PC-9 (cell line): Measurements from ENCODE around the gene PCGF3. TPM values are rescaled to one million over a fixed set of nuclear protein-coding genes. Genes with fewer than 3 reads are reported as not detected.

Experiments used
- BruUV-seq: library from RNA; stranded (reverse); fragments of 400-500 nt; replicated peaks from 2 replicates; lab custom pipeline; 2021; lab: Mats Ljungman, UMichigan
- CTCF ChIA-PET: fragments of 300-600 bp; sonication (Branson Sonifier 250); formaldehyde crosslinking; loops from one replicate; lab custom pipeline; 2022; ENCODE audit warnings: antibody characterized with exemption; lab: Charles Lee
- POLR2A ChIA-PET: fragments of 300-600 bp; sonication (Branson Sonifier 250); formaldehyde crosslinking; loops from one replicate; lab custom pipeline; 2022; ENCODE audit warnings: antibody characterized with exemption; ENCODE audit not compliant: unreplicated experiment; lab: Charles Lee
- DNase-seq, 2 experiments: peaks; one replicate each; pipeline versions ENCODE4 v3.0.0 to v3.0.0-alpha.2; 2015 to 2022; ENCODE audit warnings: mixed read lengths in 1 of 2
- H2AFZ ChIP-seq: fragments of 200-600 bp; sonication (generic); 2 replicates; pipeline ENCODE4 v1.8.1; 2017; ENCODE audit warnings: antibody characterized with exemption
- H3F3A ChIP-seq: fragments of 200-600 bp; sonication (generic); 2 replicates; pipeline ENCODE4 v1.8.1; 2017; ENCODE audit warnings: antibody characterized with exemption, mild to moderate bottlenecking, low read depth; ENCODE audit not compliant: insufficient read depth
- H3K27ac ChIP-seq: fragments of 200-600 bp; sonication (generic); 2 replicates; pipeline ENCODE4 v1.6.1; 2016; ENCODE audit warnings: mixed run types
- H3K27me3 ChIP-seq: fragments of 200-600 bp; sonication (generic); 2 replicates; pipeline ENCODE4 v1.6.1; 2016; ENCODE audit warnings: low read depth, mixed run types; ENCODE audit not compliant: insufficient read depth
- H3K36me3 ChIP-seq: fragments of 200-600 bp; sonication (generic); 2 replicates; pipeline ENCODE4 v1.6.1; 2016; ENCODE audit warnings: low read depth, mixed run types
- H3K4me1 ChIP-seq: fragments of 200-600 bp; sonication (generic); replicated peaks from 2 replicates; pipeline ENCODE4 v1.6.1; 2016; ENCODE audit warnings: mixed run types; ENCODE audit not compliant: insufficient read depth
- H3K4me2 ChIP-seq: fragments of 200-600 bp; sonication (generic); 2 replicates; pipeline ENCODE4 v1.6.1; 2017; ENCODE audit warnings: mixed run types
- H3K4me3 ChIP-seq: fragments of 200-600 bp; sonication (generic); 2 replicates; pipeline ENCODE4 v1.6.1; 2016; ENCODE audit warnings: mixed run types
- H3K79me2 ChIP-seq: fragments of 200-600 bp; sonication (generic); 2 replicates; pipeline ENCODE4 v1.6.1; 2017; ENCODE audit warnings: low read depth, mixed run types
- H3K9me2 ChIP-seq: fragments of 200-600 bp; sonication (generic); 2 replicates; pipeline ENCODE4 v1.8.1; 2017; ENCODE audit warnings: mild to moderate bottlenecking; ENCODE audit not compliant: insufficient read depth
- H3K9me3 ChIP-seq: fragments of 200-600 bp; sonication (generic); 2 replicates; pipeline ENCODE4 v1.8.1; 2016; ENCODE audit warnings: low read depth; ENCODE audit not compliant: insufficient read depth
- H4K20me1 ChIP-seq: fragments of 200-600 bp; sonication (generic); 2 replicates; pipeline ENCODE4 v1.8.1; 2017; ENCODE audit not compliant: insufficient read depth
- EZH2 ChIP-seq: fragments of 200-600 bp; sonication (generic); IDR thresholded peaks from 2 replicates; pipeline ENCODE4 v1.8.0; 2017; ENCODE audit warnings: antibody characterized with exemption, low read depth
- intact Hi-C: fragments of 100-400 bp; cut with micrococcal nuclease; formaldehyde crosslinking; loops from one replicate; pipeline ENCODE4 v1.10.0; 2022; ENCODE audit not compliant: unreplicated experiment
- total RNA-seq: library from RNA; stranded (reverse); gene quantifications from 2 replicates; pipeline ENCODE4 v1.2.3, GENCODE V29; 2021
- TF ChIP-seq, protein P1 (sequence below): fragments of 200-600 bp; sonication (generic); conservative IDR thresholded peaks from 2 replicates; pipeline ENCODE4 v1.6.1; 2017; ENCODE audit warnings: mixed run types, antibody characterized with exemption, mild to moderate bottlenecking, moderate library complexity

PCGF3 gene
- total RNA-seq, 1 experiment from 2014 or later = 60.8 TPM

DNA sequence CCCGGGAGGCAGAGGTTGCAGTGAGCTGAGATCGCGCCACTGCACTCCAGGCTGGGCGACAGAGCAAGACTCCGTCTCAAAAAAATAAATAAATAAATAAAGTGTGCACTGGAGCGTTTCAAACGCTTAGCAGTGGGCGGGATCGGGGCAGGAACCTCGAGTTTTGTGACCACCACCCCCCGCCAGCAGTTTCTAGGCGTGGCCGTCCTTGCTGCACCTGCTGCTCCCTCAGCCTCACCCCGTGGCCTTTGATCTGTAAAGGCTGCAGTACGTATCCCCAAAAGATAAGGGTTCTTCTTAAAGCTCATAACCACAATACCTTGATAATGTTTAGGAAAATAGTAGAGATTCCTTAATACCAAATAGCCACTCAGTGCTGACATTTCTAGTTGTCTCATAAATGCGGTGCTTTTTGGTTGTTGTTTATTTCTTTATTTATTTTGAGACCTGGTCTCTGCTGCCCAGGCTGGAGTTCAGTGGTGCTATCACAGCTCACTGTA lies 33.2 kb downstream of the PCGF3 start:
- ChIA-PET POLR2A (interaction anchor here (0.6 kb wide), 1 partner anchor 1071 kb away, joined by 4 read pairs; no protein-coding TSS in a partner anchor), CTCF (interaction anchor here (0.6 kb wide), 1 partner anchor 47 kb away, joined by 3 read pairs; no protein-coding TSS in a partner anchor)
- no peaks in the 10 kb centered on the region for H3K27me3 ChIP-seq
- H4K20me1 ChIP-seq = peaks cover 9% of the 10 kb centered on the region
- no peaks in the 10 kb centered on the region for H3K4me1 ChIP-seq
- no peak overlapping the region for H2AFZ ChIP-seq
- no TSS peak for BruUV-seq
- intact Hi-C loops = no loop called here
- H3K79me2 ChIP-seq = no peaks in the 10 kb centered on the region; the same call in 1 of the 2 replicates
- no peak overlapping the region for H3K4me2 ChIP-seq
- no peak for TF ChIP-seq EZH2
- TF ChIP-seq, protein P1, sequence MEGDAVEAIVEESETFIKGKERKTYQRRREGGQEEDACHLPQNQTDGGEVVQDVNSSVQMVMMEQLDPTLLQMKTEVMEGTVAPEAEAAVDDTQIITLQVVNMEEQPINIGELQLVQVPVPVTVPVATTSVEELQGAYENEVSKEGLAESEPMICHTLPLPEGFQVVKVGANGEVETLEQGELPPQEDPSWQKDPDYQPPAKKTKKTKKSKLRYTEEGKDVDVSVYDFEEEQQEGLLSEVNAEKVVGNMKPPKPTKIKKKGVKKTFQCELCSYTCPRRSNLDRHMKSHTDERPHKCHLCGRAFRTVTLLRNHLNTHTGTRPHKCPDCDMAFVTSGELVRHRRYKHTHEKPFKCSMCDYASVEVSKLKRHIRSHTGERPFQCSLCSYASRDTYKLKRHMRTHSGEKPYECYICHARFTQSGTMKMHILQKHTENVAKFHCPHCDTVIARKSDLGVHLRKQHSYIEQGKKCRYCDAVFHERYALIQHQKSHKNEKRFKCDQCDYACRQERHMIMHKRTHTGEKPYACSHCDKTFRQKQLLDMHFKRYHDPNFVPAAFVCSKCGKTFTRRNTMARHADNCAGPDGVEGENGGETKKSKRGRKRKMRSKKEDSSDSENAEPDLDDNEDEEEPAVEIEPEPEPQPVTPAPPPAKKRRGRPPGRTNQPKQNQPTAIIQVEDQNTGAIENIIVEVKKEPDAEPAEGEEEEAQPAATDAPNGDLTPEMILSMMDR = no peak
- DNase-seq = no peak
- H3K27ac ChIP-seq = no peak overlapping the region
- 0 out of 2 replicates have a peak, but pooled peaks cover under 1% of the 10 kb centered on the region for H3K36me3 ChIP-seq
- no peaks in the 10 kb centered on the region for H3K9me2 ChIP-seq
- H3K9me3 ChIP-seq = no peaks in the 10 kb centered on the region
- H3K4me3 ChIP-seq = no peak overlapping the region
- peaks cover 16% of the 10 kb centered on the region; the same call in 1 of the 2 replicates for H3F3A ChIP-seq

DNA sequence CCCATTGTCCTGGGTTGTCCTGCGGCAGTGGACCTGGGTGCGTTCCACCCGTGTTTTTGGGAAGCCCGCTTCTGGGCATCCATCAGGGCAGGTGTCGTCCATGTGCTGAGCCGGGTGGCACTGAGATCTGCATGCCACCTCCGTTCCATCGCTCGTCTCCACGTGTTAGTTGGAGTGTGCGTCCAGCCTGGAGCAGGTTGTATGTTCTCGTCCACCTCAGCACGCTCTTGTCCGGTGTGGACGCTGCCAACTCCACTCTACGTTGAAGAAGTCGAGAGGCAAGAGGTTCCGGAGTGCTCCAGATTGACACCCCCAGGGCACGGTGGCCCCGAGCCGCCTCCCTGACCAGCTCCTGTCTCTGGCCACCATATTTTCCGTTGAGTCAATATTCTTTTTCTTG lies 33.9 kb downstream of the PCGF3 start:
- no peaks in the 10 kb centered on the region for H3K27me3 ChIP-seq
- H3F3A ChIP-seq = peaks cover 18% of the 10 kb centered on the region; the same call in 1 of the 2 replicates
- H3K4me2 ChIP-seq = no peak overlapping the region
- H3K4me1 ChIP-seq = no peaks in the 10 kb centered on the region
- peaks cover 12% of the 10 kb centered on the region for H4K20me1 ChIP-seq
- H2AFZ ChIP-seq = no peak overlapping the region
- no TSS peak for BruUV-seq
- ChIA-PET POLR2A (interaction anchor here (0.5 kb wide), 1 partner anchor 34 kb away, joined by 7 read pairs; the partner anchor contains the start of gene PCGF3), CTCF (no interaction called here)
- TF ChIP-seq, protein P1 = no peak
- no peak for TF ChIP-seq EZH2
- no peaks in the 10 kb centered on the region for H3K9me3 ChIP-seq
- no peaks in the 10 kb centered on the region for H3K36me3 ChIP-seq
- no peak for DNase-seq
- H3K9me2 ChIP-seq = no peaks in the 10 kb centered on the region
- H3K4me3 ChIP-seq = no peak overlapping the region
- intact Hi-C loops = no loop called here
- no peaks in the 10 kb centered on the region; the same call in 1 of the 2 replicates for H3K79me2 ChIP-seq
- H3K27ac ChIP-seq = no peak overlapping the region

DNA sequence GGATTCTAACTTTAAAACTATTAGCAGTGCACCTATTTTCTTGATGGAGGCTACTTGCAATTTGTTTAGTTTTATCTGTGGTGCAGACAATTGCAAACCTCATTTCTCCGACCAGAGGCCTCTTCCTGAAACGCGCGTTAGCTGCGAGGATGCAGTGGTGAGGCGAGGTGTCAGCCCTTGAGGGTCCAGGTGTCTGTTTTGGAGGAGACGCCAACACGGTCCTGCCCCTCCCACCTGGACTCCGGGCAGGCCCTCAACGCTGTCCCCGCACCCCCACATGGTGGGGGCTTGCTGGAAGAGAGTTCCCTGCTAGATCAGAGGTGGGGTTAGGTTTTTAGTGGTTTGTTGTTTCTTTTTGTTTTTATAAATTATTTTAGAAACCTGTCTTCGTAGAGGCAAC lies 34.4 kb downstream of the PCGF3 start:
- no peaks in the 10 kb centered on the region for H3K27me3 ChIP-seq
- intact Hi-C loops = loop anchor here (10.0 kb wide), 1 partner anchor 135 kb away; no protein-coding TSS in a partner anchor
- CTCF ChIA-PET = no interaction called here

More for the DNA sequence above, 34.4 kb downstream of the PCGF3 start:
- Histone ChIP-seq H2AFZ (no peak overlapping the region), H4K20me1 (peaks cover 12% of the 10 kb centered on the region), H3K4me3 (no peak overlapping the region), H3F3A (peaks cover 18% of the 10 kb centered on the region; the same call in 1 of the 2 replicates), H3K9me3 (no peaks in the 10 kb centered on the region), H3K36me3 (no peaks in the 10 kb centered on the region), H3K4me2 (no peak overlapping the region), H3K9me2 (no peaks in the 10 kb centered on the region), H3K4me1 (no peaks in the 10 kb centered on the region), H3K27ac (no peak overlapping the region), H3K79me2 (no peaks in the 10 kb centered on the region; the same call in 1 of the 2 replicates)
- BruUV-seq = no TSS peak
- DNase-seq = no peak
- TF ChIP-seq, protein P1 = no peak
- TF ChIP-seq EZH2 = no peak
- POLR2A ChIA-PET = interaction anchor here (0.5 kb wide), 1 partner anchor 34 kb away, joined by 7 read pairs; the partner anchor contains the start of gene PCGF3
